ENCODE measurements around the gene HRK. TPM values are rescaled to one million over a fixed set of nuclear protein-coding genes. Genes with fewer than 3 reads are reported as not detected.

The HRK gene
- total and polyA plus RNA-seq, 2 donors: 1.9 to 3.1 TPM

GRCh38 chr12:116849216-116849615 is 32.0 kb downstream of the HRK start:
- H3K36me3 ChIP-seq (ENCODE audit: control insufficient read depth in 2 of 2, insufficient read depth in 2 of 2, low read length in 1 of 2): peaks cover 0 to 3% of the 10 kb centered on the region in 2 donors
- no peaks in the 10 kb centered on the region for H3K9me3 ChIP-seq (ENCODE audit: control insufficient read depth in 2 of 2, insufficient read depth in 1 of 2, low read length in 1 of 2)
- DNase-seq (ENCODE audit: low read depth in 6 of 9, low spot score in 9 of 9): no peak
- H3K4me1 ChIP-seq (ENCODE audit: control insufficient read depth in 2 of 2, insufficient read depth in 2 of 2, low read length in 2 of 2): peaks cover 13 to 24% of the 10 kb centered on the region in 2 donors
- no peak overlapping the region for H3K27ac ChIP-seq (ENCODE audit: low read depth in 1 of 2, low read length in 1 of 2)
- no peak overlapping the region for H3K4me3 ChIP-seq (ENCODE audit: low read length in 2 of 2)
- H3K27me3 ChIP-seq (ENCODE audit: control insufficient read depth in 2 of 2, insufficient read depth in 1 of 2, low read length in 1 of 2): no peaks in the 10 kb centered on the region
- WGBS: 98% methylated on average over 23 of the region's 23 CpGs

- 97% methylated on average over 6 of the region's 6 CpGs for WGBS
- Histone ChIP-seq H3K27me3 (ENCODE audit: control insufficient read depth in 2 of 2, insufficient read depth in 1 of 2, low read length in 1 of 2) (no peaks in the 10 kb centered on the region), H3K4me1 (ENCODE audit: control insufficient read depth in 2 of 2, insufficient read depth in 2 of 2, low read length in 2 of 2) (no peaks in the 10 kb centered on the region), H3K4me3 (ENCODE audit: low read length in 2 of 2) (no peak overlapping the region), H3K9me3 (ENCODE audit: control insufficient read depth in 2 of 2, insufficient read depth in 1 of 2, low read length in 1 of 2) (no peaks in the 10 kb centered on the region), H3K36me3 (ENCODE audit: control insufficient read depth in 2 of 2, insufficient read depth in 2 of 2, low read length in 1 of 2) (peaks cover 0 to under 1% of the 10 kb centered on the region in 2 donors), H3K27ac (ENCODE audit: low read depth in 1 of 2, low read length in 1 of 2) (no peak overlapping the region)
- DNase-seq (ENCODE audit: low read depth in 6 of 9, low spot score in 9 of 9): no peak
These were observed 38.2 kb downstream of the HRK start for GRCh38 chr12:116843085-116843484.

- no peaks in the 10 kb centered on the region for H3K27me3 ChIP-seq (ENCODE audit: control insufficient read depth in 2 of 2, insufficient read depth in 1 of 2, low read length in 1 of 2)
- 95% methylated on average over 3 of the region's 3 CpGs for WGBS
- DNase-seq (ENCODE audit: low read depth in 6 of 9, low spot score in 9 of 9): no peak
These were observed 41.9 kb downstream of the HRK start for GRCh38 chr12:116839287-116839830.

DNA sequence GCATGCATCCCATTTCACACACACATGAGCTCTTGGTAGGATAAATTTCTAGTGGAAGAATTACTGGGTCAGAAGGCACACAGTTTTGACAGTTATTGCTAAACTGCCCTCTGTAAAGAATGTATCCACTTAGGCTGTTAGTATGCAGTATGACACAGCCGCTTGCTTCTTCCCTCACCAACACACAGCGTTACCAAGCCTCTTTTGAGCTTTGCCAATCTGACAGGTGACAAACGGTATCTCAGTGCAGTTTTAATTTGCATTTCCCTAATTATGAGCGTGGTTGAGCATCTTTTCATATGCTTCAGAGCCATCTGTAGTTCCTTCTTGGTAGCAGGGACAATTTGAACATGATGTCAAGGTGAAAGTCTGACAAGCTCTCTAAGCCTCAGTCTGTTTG is 42.9 kb downstream of the HRK start:
- H3K27me3 ChIP-seq (ENCODE audit: control insufficient read depth in 2 of 2, insufficient read depth in 1 of 2, low read length in 1 of 2): no peaks in the 10 kb centered on the region
- 90% methylated on average over 4 of the region's 4 CpGs for WGBS

More at GRCh38 chr12:116839287-116839830, 41.9 kb downstream of the HRK start:
- no peaks in the 10 kb centered on the region for H3K4me1 ChIP-seq (ENCODE audit: control insufficient read depth in 2 of 2, insufficient read depth in 2 of 2, low read length in 2 of 2)
- H3K36me3 ChIP-seq (ENCODE audit: control insufficient read depth in 2 of 2, insufficient read depth in 2 of 2, low read length in 1 of 2): peaks cover 7 to 11% of the 10 kb centered on the region in 2 donors
- H3K4me3 ChIP-seq (ENCODE audit: low read length in 2 of 2): no peak overlapping the region
- H3K9me3 ChIP-seq (ENCODE audit: control insufficient read depth in 2 of 2, insufficient read depth in 1 of 2, low read length in 1 of 2): no peaks in the 10 kb centered on the region
- H3K27ac ChIP-seq (ENCODE audit: low read depth in 1 of 2, low read length in 1 of 2): no peak overlapping the region

DNA sequence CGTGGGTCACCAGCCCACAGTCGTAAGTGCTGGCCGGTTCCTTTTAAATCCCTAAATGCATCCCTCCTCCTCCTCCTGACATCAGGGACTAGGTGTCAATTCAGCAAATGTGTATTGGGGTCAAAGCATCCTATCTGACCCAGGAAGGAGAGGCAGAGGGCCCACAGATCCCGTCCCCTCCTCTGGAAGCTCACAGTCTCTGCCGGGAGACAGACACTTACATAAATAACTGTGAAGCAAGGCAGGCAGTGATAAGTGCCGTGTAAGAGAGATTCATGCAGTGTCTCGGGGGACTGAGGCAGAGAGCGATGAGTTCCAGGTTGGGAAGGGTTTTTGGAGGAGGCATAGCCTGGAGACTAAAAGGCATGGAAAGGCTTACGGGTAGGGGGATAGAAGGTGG is 44.1 kb downstream of the HRK start:
- 93% methylated on average over 9 of the region's 9 CpGs for WGBS
- Histone ChIP-seq H3K4me1 (ENCODE audit: control insufficient read depth in 2 of 2, insufficient read depth in 2 of 2, low read length in 2 of 2) (no peaks in the 10 kb centered on the region), H3K9me3 (ENCODE audit: control insufficient read depth in 2 of 2, insufficient read depth in 1 of 2, low read length in 1 of 2) (no peaks in the 10 kb centered on the region), H3K4me3 (ENCODE audit: low read length in 2 of 2) (no peak overlapping the region), H3K36me3 (ENCODE audit: control insufficient read depth in 2 of 2, insufficient read depth in 2 of 2, low read length in 1 of 2) (peaks cover 7 to 11% of the 10 kb centered on the region in 2 donors), H3K27ac (ENCODE audit: low read depth in 1 of 2, low read length in 1 of 2) (no peak overlapping the region), H3K27me3 (ENCODE audit: control insufficient read depth in 2 of 2, insufficient read depth in 1 of 2, low read length in 1 of 2) (no peaks in the 10 kb centered on the region)
- DNase-seq (ENCODE audit: low read depth in 6 of 9, low spot score in 9 of 9): no peak

More for the DNA sequence above, 42.9 kb downstream of the HRK start:
- Histone ChIP-seq H3K9me3 (ENCODE audit: control insufficient read depth in 2 of 2, insufficient read depth in 1 of 2, low read length in 1 of 2) (no peaks in the 10 kb centered on the region), H3K4me3 (ENCODE audit: low read length in 2 of 2) (no peak overlapping the region), H3K4me1 (ENCODE audit: control insufficient read depth in 2 of 2, insufficient read depth in 2 of 2, low read length in 2 of 2) (no peaks in the 10 kb centered on the region), H3K36me3 (ENCODE audit: control insufficient read depth in 2 of 2, insufficient read depth in 2 of 2, low read length in 1 of 2) (peaks cover 7 to 11% of the 10 kb centered on the region in 2 donors), H3K27ac (ENCODE audit: low read depth in 1 of 2, low read length in 1 of 2) (no peak overlapping the region)
- no peak for DNase-seq (ENCODE audit: low read depth in 6 of 9, low spot score in 9 of 9)

GRCh38 chr12:116835484-116835883 is 45.8 kb downstream of the HRK start:
- H3K4me3 ChIP-seq (ENCODE audit: low read length in 2 of 2): no peak overlapping the region
- H3K27me3 ChIP-seq (ENCODE audit: control insufficient read depth in 2 of 2, insufficient read depth in 1 of 2, low read length in 1 of 2): no peaks in the 10 kb centered on the region
- H3K36me3 ChIP-seq (ENCODE audit: control insufficient read depth in 2 of 2, insufficient read depth in 2 of 2, low read length in 1 of 2): peaks cover 7 to 11% of the 10 kb centered on the region in 2 donors
- H3K4me1 ChIP-seq (ENCODE audit: control insufficient read depth in 2 of 2, insufficient read depth in 2 of 2, low read length in 2 of 2): no peaks in the 10 kb centered on the region
- H3K9me3 ChIP-seq (ENCODE audit: control insufficient read depth in 2 of 2, insufficient read depth in 1 of 2, low read length in 1 of 2): no peaks in the 10 kb centered on the region
- DNase-seq (ENCODE audit: low read depth in 6 of 9, low spot score in 9 of 9): no peak
- WGBS: 94% methylated on average over 1 of the region's 1 CpG
- no peak overlapping the region for H3K27ac ChIP-seq (ENCODE audit: low read depth in 1 of 2, low read length in 1 of 2)

GRCh38 chr12:116833474-116833873 is 47.8 kb downstream of the HRK start:
- Histone ChIP-seq H3K4me3 (ENCODE audit: low read length in 2 of 2) (no peak overlapping the region), H3K27ac (ENCODE audit: low read depth in 1 of 2, low read length in 1 of 2) (no peak overlapping the region), H3K4me1 (ENCODE audit: control insufficient read depth in 2 of 2, insufficient read depth in 2 of 2, low read length in 2 of 2) (no peaks in the 10 kb centered on the region), H3K27me3 (ENCODE audit: control insufficient read depth in 2 of 2, insufficient read depth in 1 of 2, low read length in 1 of 2) (no peaks in the 10 kb centered on the region), H3K36me3 (ENCODE audit: control insufficient read depth in 2 of 2, insufficient read depth in 2 of 2, low read length in 1 of 2) (peaks cover 7 to 11% of the 10 kb centered on the region in 2 donors), H3K9me3 (ENCODE audit: control insufficient read depth in 2 of 2, insufficient read depth in 1 of 2, low read length in 1 of 2) (no peaks in the 10 kb centered on the region)
- no peak for DNase-seq (ENCODE audit: low read depth in 6 of 9, low spot score in 9 of 9)
- 96% methylated on average over 10 of the region's 10 CpGs for WGBS

DNA sequence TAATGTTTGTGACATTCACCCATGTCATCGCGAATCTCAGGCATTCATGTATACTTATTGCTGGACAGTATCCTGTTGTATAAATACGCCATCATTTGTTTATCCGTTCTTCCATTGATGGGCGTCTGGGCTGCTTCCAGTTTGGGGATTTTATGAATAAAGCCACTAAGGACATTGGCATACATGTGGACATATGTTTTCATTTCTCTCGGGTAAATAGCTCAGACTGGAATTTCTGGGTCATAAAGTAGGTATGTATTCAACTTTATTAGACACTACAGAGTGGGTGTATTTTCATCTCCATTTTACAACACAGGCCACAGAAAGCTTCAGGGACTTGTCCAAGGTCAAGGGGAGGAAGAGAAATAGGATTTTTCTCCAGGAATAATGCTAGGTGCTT is 48.9 kb downstream of the HRK start:
- Histone ChIP-seq H3K27ac (ENCODE audit: low read depth in 1 of 2, low read length in 1 of 2) (no peak overlapping the region), H3K27me3 (ENCODE audit: control insufficient read depth in 2 of 2, insufficient read depth in 1 of 2, low read length in 1 of 2) (no peaks in the 10 kb centered on the region), H3K9me3 (ENCODE audit: control insufficient read depth in 2 of 2, insufficient read depth in 1 of 2, low read length in 1 of 2) (no peaks in the 10 kb centered on the region), H3K4me1 (ENCODE audit: control insufficient read depth in 2 of 2, insufficient read depth in 2 of 2, low read length in 2 of 2) (no peaks in the 10 kb centered on the region), H3K36me3 (ENCODE audit: control insufficient read depth in 2 of 2, insufficient read depth in 2 of 2, low read length in 1 of 2) (peaks cover 7 to 11% of the 10 kb centered on the region in 2 donors), H3K4me3 (ENCODE audit: low read length in 2 of 2) (no peak overlapping the region)
- WGBS: 98% methylated on average over 6 of the region's 6 CpGs
- DNase-seq (ENCODE audit: low read depth in 6 of 9, low spot score in 9 of 9): no peak

GRCh38 chr12:116827432-116827831 is 53.8 kb downstream of the HRK start:
- no peak for DNase-seq (ENCODE audit: low read depth in 6 of 9, low spot score in 9 of 9)
- WGBS: 99% methylated on average over 4 of the region's 4 CpGs
- no peak overlapping the region for H3K27ac ChIP-seq (ENCODE audit: low read depth in 1 of 2, low read length in 1 of 2)
- no peaks in the 10 kb centered on the region for H3K27me3 ChIP-seq (ENCODE audit: control insufficient read depth in 2 of 2, insufficient read depth in 1 of 2, low read length in 1 of 2)
- no peak overlapping the region for H3K4me3 ChIP-seq (ENCODE audit: low read length in 2 of 2)
- H3K4me1 ChIP-seq (ENCODE audit: control insufficient read depth in 2 of 2, insufficient read depth in 2 of 2, low read length in 2 of 2): no peaks in the 10 kb centered on the region
- H3K36me3 ChIP-seq (ENCODE audit: control insufficient read depth in 2 of 2, insufficient read depth in 2 of 2, low read length in 1 of 2): peaks cover 5 to 13% of the 10 kb centered on the region in 2 donors
- peaks cover 0 to 5% of the 10 kb centered on the region in 2 donors for H3K9me3 ChIP-seq (ENCODE audit: control insufficient read depth in 2 of 2, insufficient read depth in 1 of 2, low read length in 1 of 2)
